Natural killer cell (primary cell): Measurements from ENCODE around the gene PRIMA1. TPM values are rescaled to one million over a fixed set of nuclear protein-coding genes. Genes with fewer than 3 reads are reported as not detected.

Experiments
- ATAC-seq, 3 donors: fragments of 150-1000 bp in 2 of 3; fragments of 200-7000 bp in 1 of 3; cut with Tn5 transposase; 1 replicate in 1 of 3; 2 replicates in 2 of 3; pipeline ENCODE4 v1.10.0; 2021; ENCODE audit warnings: mild to moderate bottlenecking in 2 of 3, moderate library complexity in 2 of 3
- DNase-seq, 2 donors: peaks; one replicate each; pipeline versions ENCODE4 v3.0.0 to v3.0.0-alpha.2; 2013 to 2021; ENCODE audit warnings: mixed read lengths in 1 of 2
- H3K27ac ChIP-seq: one replicate; pipeline ENCODE4 v1.5.1; 2013; ENCODE audit warnings: mild to moderate bottlenecking, low read length
- H3K27me3 ChIP-seq: one replicate; pipeline ENCODE4 v1.6.1; 2013; ENCODE audit warnings: low read length; ENCODE audit not compliant: control insufficient read depth, insufficient read depth
- H3K36me3 ChIP-seq: one replicate; pipeline ENCODE4 v1.6.1; 2013; ENCODE audit warnings: low read length; ENCODE audit not compliant: control insufficient read depth, insufficient read depth
- H3K4me1 ChIP-seq: one replicate; pipeline ENCODE4 v1.6.1; 2013; ENCODE audit warnings: low read length; ENCODE audit not compliant: control insufficient read depth, insufficient read depth
- H3K4me3 ChIP-seq: one replicate; pipeline ENCODE4 v1.5.1; 2013; ENCODE audit warnings: low read length
- H3K9me3 ChIP-seq: one replicate; pipeline ENCODE4 v1.6.1; 2013; ENCODE audit warnings: low read length; ENCODE audit not compliant: control insufficient read depth, insufficient read depth
- H3K27ac Mint-ChIP-seq, 2 donors: one replicate each; pipeline ENCODE4 v1.8.0; 2022; ENCODE audit warnings: mild to moderate bottlenecking in 2 of 2, mixed read lengths in 2 of 2, moderate library complexity in 1 of 2
- H3K27me3 Mint-ChIP-seq, 2 donors: one replicate each; pipeline ENCODE4 v1.8.0; 2022; ENCODE audit warnings: low read depth in 2 of 2, mixed read lengths in 2 of 2
- H3K36me3 Mint-ChIP-seq: one replicate; pipeline ENCODE4 v1.8.0; 2022; ENCODE audit warnings: mixed read lengths
- H3K4me1 Mint-ChIP-seq, 2 donors: one replicate each; pipeline ENCODE4 v1.8.0; 2022; ENCODE audit warnings: mixed read lengths in 2 of 2
- H3K4me3 Mint-ChIP-seq: one replicate; pipeline ENCODE4 v1.8.0; 2022; ENCODE audit warnings: mild to moderate bottlenecking, moderate library complexity, mixed read lengths
- H3K9me3 Mint-ChIP-seq, 2 donors: one replicate each; pipeline ENCODE4 v1.8.0; 2022; ENCODE audit warnings: mixed read lengths in 2 of 2
- CTCF ChIP-seq: fragments of 200-600 bp; IDR thresholded peaks from one replicate; pipeline ENCODE4 v1.8.0; 2022; ENCODE audit warnings: antibody characterized with exemption
- WGBS: methylation state at CpG from one replicate; pipeline ENCODE4 v1.1.7; 2013; ENCODE audit warnings: missing lambda C conversion rate; ENCODE audit not compliant: insufficient coverage; 5-methylcytosine and 5-hydroxymethylcytosine counted together
- intact Hi-C: fragments of 100-400 bp; cut with micrococcal nuclease; formaldehyde crosslinking; loops from one replicate; pipeline ENCODE4 v1.14.2; 2022
- total RNA-seq, 4 donors: library from RNA; stranded (reverse); fragments of 120-200 nt in 1 of 4; gene quantifications; one replicate each; pipeline versions ENCODE4 v1.2.3 to v1.2.4, GENCODE V29; 2013 to 2022

Gene PRIMA1
- total RNA-seq, 3 donors from 2014 or later (not counting 1 experiment from before 2014, with no cell fraction given), result not detected

DNA sequence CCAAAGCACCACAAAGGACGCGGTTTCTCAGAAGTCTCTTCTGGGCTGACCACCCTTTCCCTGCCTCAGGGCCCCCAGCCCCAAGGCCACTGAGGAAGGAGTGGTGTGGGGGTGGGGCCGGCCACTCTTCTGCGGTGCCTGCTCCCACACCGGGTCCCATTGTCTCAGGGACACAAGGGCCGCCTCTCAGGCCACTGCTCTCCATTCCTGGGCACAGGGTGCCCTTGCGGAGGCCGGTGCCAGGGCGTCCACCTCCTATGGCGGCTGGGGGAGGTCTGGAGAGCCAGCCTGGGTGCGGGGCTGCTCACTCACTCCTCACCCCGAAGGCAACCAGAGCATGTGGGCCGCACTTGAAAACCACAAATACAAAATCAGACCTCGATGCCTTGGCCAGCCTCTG is 44.1 kb downstream of the PRIMA1 start:
- Mint-ChIP-seq H3K36me3 (no peaks in the 10 kb centered on the region), H3K4me1 (no peaks in the 10 kb centered on the region), H3K9me3 (no peaks in the 10 kb centered on the region), H3K4me3 (no peak overlapping the region), H3K27ac (no peak overlapping the region), H3K27me3 (peaks cover 8 to 22% of the 10 kb centered on the region in 2 donors)
- no peak for ATAC-seq
- Histone ChIP-seq H3K27ac (no peak overlapping the region), H3K27me3 (no peaks in the 10 kb centered on the region), H3K4me1 (peaks cover 17% of the 10 kb centered on the region), H3K4me3 (no peak overlapping the region), H3K36me3 (no peaks in the 10 kb centered on the region), H3K9me3 (no peaks in the 10 kb centered on the region)
- intact Hi-C loops, result no loop called here
- no peak for DNase-seq
- WGBS, result 76% methylated on average over 14 of the region's 14 CpGs
- no peak for TF ChIP-seq CTCF

DNA sequence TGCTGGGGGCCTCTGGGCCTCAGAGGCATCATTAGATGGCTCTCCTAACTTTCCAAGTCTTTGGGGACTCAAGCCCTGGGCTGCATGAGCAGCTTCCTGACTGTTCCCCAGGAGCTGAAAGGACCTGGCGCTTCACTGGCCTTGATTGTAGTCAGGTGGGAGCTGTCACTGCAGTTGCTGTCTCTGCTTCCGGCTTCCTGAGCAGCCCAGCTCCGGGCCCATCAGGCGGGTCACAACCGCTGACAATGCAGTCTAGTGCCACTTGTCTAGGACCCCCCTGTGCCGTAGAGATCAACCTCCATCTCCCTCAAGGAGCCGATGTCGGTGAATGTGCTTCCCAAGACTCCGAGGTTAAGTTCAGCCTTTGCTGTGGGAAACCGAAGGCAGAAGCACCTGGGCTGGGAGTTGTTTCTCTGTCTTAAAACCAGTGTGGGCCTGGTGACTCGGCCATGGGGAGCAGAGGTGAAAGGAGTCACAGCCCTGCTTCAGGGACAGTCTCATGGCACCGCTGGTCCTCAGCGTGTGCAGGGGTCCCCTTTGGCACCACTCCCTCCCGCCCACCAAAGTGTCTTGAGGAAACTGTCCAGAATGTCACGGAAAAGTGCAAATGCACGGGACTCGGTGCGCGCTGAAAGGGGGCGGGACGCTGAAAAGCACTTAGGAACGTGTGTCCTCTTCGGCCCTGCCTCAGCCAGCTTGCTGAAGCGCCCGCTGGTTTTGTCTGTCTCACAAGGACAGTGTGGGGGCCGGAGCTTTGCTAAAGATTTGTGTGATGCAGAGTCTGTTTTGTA is 44.8 kb downstream of the PRIMA1 start:
- Histone ChIP-seq H3K4me3 (no peak overlapping the region), H3K4me1 (peaks cover 17% of the 10 kb centered on the region), H3K36me3 (no peaks in the 10 kb centered on the region), H3K27me3 (no peaks in the 10 kb centered on the region), H3K9me3 (no peaks in the 10 kb centered on the region), H3K27ac (no peak overlapping the region)
- H3K36me3 Mint-ChIP-seq, result no peaks in the 10 kb centered on the region
- H3K4me1 Mint-ChIP-seq, result no peaks in the 10 kb centered on the region
- no peak overlapping the region for H3K4me3 Mint-ChIP-seq
- H3K27me3 Mint-ChIP-seq, result peaks cover 8 to 22% of the 10 kb centered on the region in 2 donors
- WGBS, result 90% methylated on average over 26 of the region's 26 CpGs
- DNase-seq (no peak), ATAC-seq (no peak)
- H3K9me3 Mint-ChIP-seq, result no peaks in the 10 kb centered on the region
- no peak overlapping the region for H3K27ac Mint-ChIP-seq
- no peak for TF ChIP-seq CTCF
- intact Hi-C loops, result no loop called here

DNA sequence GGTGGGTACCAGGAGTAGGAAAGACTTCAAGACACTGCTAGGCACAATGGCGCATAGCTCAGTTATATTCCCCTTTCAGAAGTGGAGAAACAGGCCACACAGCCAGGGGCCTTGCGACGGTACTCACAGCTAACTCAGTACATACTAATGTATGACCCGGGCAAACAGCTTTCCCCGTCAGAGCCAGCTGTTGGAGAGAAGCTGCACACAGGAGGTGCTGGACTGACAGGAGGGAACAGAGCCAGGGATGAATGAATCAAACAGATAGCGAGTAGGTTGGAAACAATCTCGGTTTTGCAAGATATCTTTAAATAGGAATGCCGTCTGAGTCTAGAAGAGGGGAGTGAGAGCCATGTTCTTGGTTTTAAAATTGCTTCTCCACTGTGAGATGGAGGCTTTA is 45.5 kb downstream of the PRIMA1 start:
- DNase-seq, result no peak
- Mint-ChIP-seq H3K27me3 (peaks cover 8 to 22% of the 10 kb centered on the region in 2 donors), H3K27ac (no peak overlapping the region), H3K4me3 (no peak overlapping the region), H3K9me3 (no peaks in the 10 kb centered on the region), H3K36me3 (no peaks in the 10 kb centered on the region), H3K4me1 (no peaks in the 10 kb centered on the region)
- 97% methylated on average over 8 of the region's 8 CpGs for WGBS
- TF ChIP-seq CTCF, result no peak
- no peak for ATAC-seq
- no peaks in the 10 kb centered on the region for H3K9me3 ChIP-seq
- H3K4me3 ChIP-seq, result no peak overlapping the region
- H3K27ac ChIP-seq, result no peak overlapping the region
- no peaks in the 10 kb centered on the region for H3K27me3 ChIP-seq
- H3K36me3 ChIP-seq, result no peaks in the 10 kb centered on the region
- peaks cover 17% of the 10 kb centered on the region for H3K4me1 ChIP-seq
- intact Hi-C loops, result no loop called here
